ENCODE results near the gene ST8SIA6. TPM values are rescaled to one million over a fixed set of nuclear protein-coding genes. Genes with fewer than 3 reads are reported as not detected.
A peak's percentile ranks its signal among the peaks of the same experiment; 100 is the strongest.

The ST8SIA6 gene
- total RNA-seq, 1 experiment from 2014 or later: not detected

- Histone ChIP-seq H3F3A (ENCODE audit: low read length, unreplicated experiment) (no peaks in the 10 kb centered on the region), H2AFZ (ENCODE audit: low read length) (no peak overlapping the region), H3K79me2 (ENCODE audit: low read length) (no peaks in the 10 kb centered on the region), H3K9me3 (ENCODE audit: low read length) (no peaks in the 10 kb centered on the region), H3K36me3 (ENCODE audit: low read depth, low read length) (no peaks in the 10 kb centered on the region), H3K27ac (ENCODE audit: low read length) (no peak overlapping the region), H3K9ac (ENCODE audit: low read length) (no peak overlapping the region), H3K4me1 (ENCODE audit: insufficient read depth, low read length) (no peaks in the 10 kb centered on the region), H3K4me3 (ENCODE audit: low read length) (no peak overlapping the region), H3K4me2 (ENCODE audit: low read length) (no peak overlapping the region), H3K27me3 (ENCODE audit: low read length) (no peaks in the 10 kb centered on the region), H3K9me2 (replicated peaks; ENCODE audit: low read length) (no peaks in the 10 kb centered on the region), H4K20me1 (ENCODE audit: low read length) (no peaks in the 10 kb centered on the region)
- BruUV-seq (replicated peaks): no TSS peak
- ChIA-PET POLR2A (ENCODE audit: unreplicated experiment) (no interaction called here), CTCF (no interaction called here)
- TF ChIP-seq EZH2 (IDR thresholded peaks at IDR 0.05; ENCODE audit: low read length, unreplicated experiment) (no peak), CTCF (conservative IDR thresholded peaks at IDR 0.05; ENCODE audit: low read depth, low read length) (no peak), EZH2phosphoT487 (IDR thresholded peaks at IDR 0.05; ENCODE audit: borderline replicate concordance, low read length) (no peak)
- DNase-seq (peak; percentile 26), ATAC-seq (no peak)
- intact Hi-C loops (cut with micrococcal nuclease): no loop called here
Measured at GRCh38 chr10:17368708-17369272, 85.6 kb downstream of the ST8SIA6 start.

- Histone ChIP-seq H3K27ac (ENCODE audit: low read length) (no peak overlapping the region), H3K9ac (ENCODE audit: low read length) (no peak overlapping the region), H3K4me2 (ENCODE audit: low read length) (no peak overlapping the region), H4K20me1 (ENCODE audit: low read length) (no peaks in the 10 kb centered on the region), H3K4me3 (ENCODE audit: low read length) (no peak overlapping the region), H3K79me2 (ENCODE audit: low read length) (no peaks in the 10 kb centered on the region), H3K9me2 (replicated peaks; ENCODE audit: low read length) (no peaks in the 10 kb centered on the region), H3K9me3 (ENCODE audit: low read length) (no peaks in the 10 kb centered on the region), H3F3A (ENCODE audit: low read length, unreplicated experiment) (no peaks in the 10 kb centered on the region), H2AFZ (ENCODE audit: low read length) (no peak overlapping the region), H3K36me3 (ENCODE audit: low read depth, low read length) (no peaks in the 10 kb centered on the region), H3K27me3 (ENCODE audit: low read length) (no peaks in the 10 kb centered on the region), H3K4me1 (ENCODE audit: insufficient read depth, low read length) (no peaks in the 10 kb centered on the region)
- TF ChIP-seq CTCF (conservative IDR thresholded peaks at IDR 0.05; ENCODE audit: low read depth, low read length) (no peak), EZH2phosphoT487 (IDR thresholded peaks at IDR 0.05; ENCODE audit: borderline replicate concordance, low read length) (no peak), EZH2 (IDR thresholded peaks at IDR 0.05; ENCODE audit: low read length, unreplicated experiment) (no peak)
- DNase-seq: no peak
- no TSS peak for BruUV-seq (replicated peaks)
- ChIA-PET CTCF (no interaction called here), POLR2A (ENCODE audit: unreplicated experiment) (no interaction called here)
- intact Hi-C loops (cut with micrococcal nuclease): no loop called here
- ATAC-seq: no peak
Measured at GRCh38 chr10:17366705-17367104, 87.7 kb downstream of the ST8SIA6 start.

GRCh38 chr10:17365402-17365801 lies 89.0 kb downstream of the ST8SIA6 start:
- Histone ChIP-seq H4K20me1 (ENCODE audit: low read length) (no peaks in the 10 kb centered on the region), H3K27me3 (ENCODE audit: low read length) (no peaks in the 10 kb centered on the region), H3K9ac (ENCODE audit: low read length) (no peak overlapping the region), H2AFZ (ENCODE audit: low read length) (no peak overlapping the region), H3K4me3 (ENCODE audit: low read length) (no peak overlapping the region), H3F3A (ENCODE audit: low read length, unreplicated experiment) (no peaks in the 10 kb centered on the region), H3K79me2 (ENCODE audit: low read length) (no peaks in the 10 kb centered on the region), H3K9me2 (replicated peaks; ENCODE audit: low read length) (no peaks in the 10 kb centered on the region), H3K9me3 (ENCODE audit: low read length) (no peaks in the 10 kb centered on the region), H3K27ac (ENCODE audit: low read length) (no peak overlapping the region), H3K4me1 (ENCODE audit: insufficient read depth, low read length) (no peaks in the 10 kb centered on the region), H3K36me3 (ENCODE audit: low read depth, low read length) (no peaks in the 10 kb centered on the region), H3K4me2 (ENCODE audit: low read length) (no peak overlapping the region)
- CTCF ChIA-PET: interaction anchor here (0.6 kb wide), 1 partner anchor 14 kb away, joined by 5 read pairs; no protein-coding TSS in a partner anchor
- BruUV-seq (replicated peaks): no TSS peak
- ATAC-seq: no peak
- DNase-seq: no peak
- intact Hi-C loops (cut with micrococcal nuclease): no loop called here
- POLR2A ChIA-PET (ENCODE audit: unreplicated experiment): no interaction called here
- TF ChIP-seq EZH2phosphoT487 (IDR thresholded peaks at IDR 0.05; ENCODE audit: borderline replicate concordance, low read length) (no peak), EZH2 (IDR thresholded peaks at IDR 0.05; ENCODE audit: low read length, unreplicated experiment) (no peak), CTCF (conservative IDR thresholded peaks at IDR 0.05; ENCODE audit: low read depth, low read length) (no peak)
